GM18861 (cell line): ENCODE data around the gene CAPN5.

Source experiments
- ATAC-seq: cut with Tn5 transposase; IDR thresholded peaks from one replicate; pipeline ENCODE4 v1.9.1; 2021; ENCODE audit not compliant: unreplicated experiment

Gene CAPN5

GRCh38 chr11:77165066-77165465, 98.3 kb downstream of the CAPN5 start:
- no peak for ATAC-seq

- no peak for ATAC-seq
These were observed 99.2 kb downstream of the CAPN5 start for GRCh38 chr11:77166021-77166420.

GRCh38 chr11:77167111-77167626, 100.4 kb downstream of the CAPN5 start:
- ATAC-seq = no peak

- no peak for ATAC-seq
These were observed 101.0 kb downstream of the CAPN5 start for GRCh38 chr11:77167791-77168190.

DNA sequence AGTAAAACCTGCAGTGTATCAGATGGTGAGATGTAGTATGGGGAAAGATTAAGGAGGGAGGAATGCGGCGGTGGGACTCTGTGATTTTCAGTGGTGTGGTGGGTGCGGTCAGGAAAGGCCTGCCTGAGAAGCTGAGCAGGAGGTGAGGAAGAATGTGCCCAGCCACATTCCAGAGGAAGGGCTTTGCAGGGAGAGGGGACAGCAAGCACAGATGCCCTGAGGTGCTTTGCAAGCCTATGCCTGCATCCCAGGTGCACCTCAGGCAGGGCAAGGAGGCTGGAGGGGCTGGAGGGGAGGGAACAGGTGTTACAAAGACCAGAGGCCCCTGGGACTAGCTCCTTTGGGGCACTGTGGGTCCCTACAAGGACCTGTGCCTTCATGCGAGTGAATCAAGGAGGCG, 103.3 kb downstream of the CAPN5 start:
- ATAC-seq = no peak

- no peak for ATAC-seq
These were observed 104.5 kb downstream of the CAPN5 start for GRCh38 chr11:77171254-77171653.

GRCh38 chr11:77171885-77172665, 105.3 kb downstream of the CAPN5 start:
- no peak for ATAC-seq

DNA sequence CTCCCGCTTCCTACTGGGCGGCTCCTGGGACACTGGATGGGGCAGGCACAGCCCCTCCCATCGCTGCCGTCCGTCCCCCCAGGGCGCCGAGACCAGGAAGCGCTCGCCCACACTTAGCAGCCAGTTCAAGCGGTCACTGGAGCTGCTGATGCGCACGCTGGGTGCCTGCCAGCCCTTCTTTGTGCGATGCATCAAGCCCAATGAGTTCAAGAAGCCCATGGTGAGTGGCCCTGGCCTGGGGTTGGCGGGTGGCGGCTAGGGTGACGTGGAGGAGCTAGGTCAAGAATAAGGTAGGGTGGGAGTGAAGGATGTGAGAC, 105.9 kb downstream of the CAPN5 start:
- no peak for ATAC-seq

- no peak for ATAC-seq
These were observed 106.7 kb downstream of the CAPN5 start for GRCh38 chr11:77173494-77173893.

- ATAC-seq = no peak
These were observed 107.8 kb downstream of the CAPN5 start for GRCh38 chr11:77174559-77174958.

- no peak for ATAC-seq
These were observed 108.5 kb downstream of the CAPN5 start for GRCh38 chr11:77175021-77175842.
